Measurements from ENCODE around the gene BAHCC1.

Gene BAHCC1

DNA sequence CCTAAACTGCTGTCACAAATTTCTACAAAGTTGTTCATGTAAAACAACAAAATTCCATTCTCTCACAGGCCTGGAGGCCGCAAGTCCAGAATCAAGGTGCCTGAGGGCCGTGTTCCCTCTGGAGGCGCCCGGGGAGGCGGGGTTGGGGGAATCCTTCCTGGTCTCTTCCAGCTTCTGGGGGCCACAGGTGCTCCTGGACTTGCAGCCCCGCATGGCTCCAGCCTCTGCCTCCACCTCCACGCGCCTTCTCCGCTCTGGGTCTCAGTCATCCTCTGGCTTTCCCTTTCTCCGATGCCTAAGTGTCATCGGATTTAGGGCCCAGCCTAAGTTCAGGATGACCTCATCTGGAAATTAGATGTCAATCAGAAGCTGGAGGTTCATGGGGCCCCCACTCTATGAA, 28.6 kb upstream of the BAHCC1 start:
- DNase-seq (ENCODE audit: low read depth in 4 of 4, low spot score in 1 of 4): no peak

- DNase-seq (ENCODE audit: low read depth in 4 of 4, low spot score in 1 of 4): no peak
These were observed 28.1 kb upstream of the BAHCC1 start for GRCh38 chr17:81367171-81367570.

- no peak for DNase-seq (ENCODE audit: low read depth in 4 of 4, low spot score in 1 of 4)
These were observed 26.9 kb upstream of the BAHCC1 start for GRCh38 chr17:81368161-81369022.

DNA sequence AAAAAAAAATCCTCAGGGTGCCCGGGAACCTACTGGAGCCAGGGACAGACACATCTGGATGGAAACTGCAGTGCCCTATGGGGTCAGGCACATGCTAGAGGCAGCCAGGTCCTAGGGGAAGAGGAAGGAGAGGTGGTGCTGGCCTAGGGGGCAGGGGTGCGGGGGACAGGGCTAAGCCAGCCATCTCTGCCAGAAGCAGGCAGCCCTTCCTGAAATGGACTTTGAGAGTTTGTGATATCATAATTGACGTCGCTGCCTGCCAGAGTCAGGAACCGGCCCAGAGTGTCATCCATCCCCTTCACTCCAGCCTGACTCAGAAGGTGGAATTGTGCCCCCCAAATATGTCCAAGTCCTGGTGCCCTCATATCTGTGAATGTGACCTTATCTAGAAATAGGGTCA, 25.0 kb upstream of the BAHCC1 start:
- DNase-seq (ENCODE audit: low read depth in 4 of 4, low spot score in 1 of 4): no peak

DNA sequence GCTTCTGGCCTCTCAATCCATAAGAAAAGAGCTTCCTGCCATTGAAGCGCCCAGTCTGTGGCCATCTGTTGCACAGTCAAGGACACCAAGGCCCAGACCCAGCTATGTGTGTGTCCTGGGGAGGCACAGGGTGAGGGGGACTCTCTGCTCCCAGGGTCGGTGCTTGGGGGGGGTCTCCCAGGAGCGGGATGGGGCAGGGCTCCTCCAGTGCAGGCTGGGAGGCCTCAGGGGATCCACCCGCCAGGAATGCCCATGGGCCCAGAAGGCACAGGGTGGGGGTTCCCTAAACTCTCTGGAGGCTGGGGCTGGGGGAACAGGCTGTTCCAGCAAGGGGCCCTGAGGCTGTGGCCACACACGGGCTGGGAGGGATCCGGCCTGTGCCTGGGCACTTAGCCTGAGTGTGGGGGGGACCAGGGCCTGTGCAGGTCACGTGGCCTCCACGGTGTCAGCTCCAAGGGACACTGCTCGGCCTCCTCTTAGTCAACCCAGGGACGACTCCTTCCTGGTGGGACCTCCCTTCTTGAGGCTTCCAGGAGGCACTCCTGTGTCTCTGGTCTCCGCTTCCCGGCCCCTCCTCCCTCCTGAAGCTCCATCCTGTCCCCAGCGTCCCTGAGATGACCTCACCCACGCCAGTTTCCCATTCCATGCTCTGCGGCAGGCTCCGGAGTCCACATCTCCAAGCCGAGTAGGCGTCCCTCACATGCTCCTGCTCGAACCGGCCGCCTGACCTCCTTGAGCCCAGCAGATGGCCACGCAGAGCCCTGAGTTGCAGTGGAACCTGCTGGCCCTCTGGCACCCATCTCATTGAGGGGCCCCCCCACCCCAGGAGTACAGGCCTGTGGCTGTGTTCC, 23.1 kb upstream of the BAHCC1 start:
- DNase-seq (ENCODE audit: low read depth in 4 of 4, low spot score in 1 of 4): no peak

- DNase-seq (ENCODE audit: low read depth in 4 of 4, low spot score in 1 of 4): no peak
These were observed 21.6 kb upstream of the BAHCC1 start for GRCh38 chr17:81373536-81374160.

- DNase-seq (ENCODE audit: low read depth in 4 of 4, low spot score in 1 of 4): no peak
These were observed 20.4 kb upstream of the BAHCC1 start for GRCh38 chr17:81374890-81375289.

GRCh38 chr17:81376946-81377714, 18.1 kb upstream of the BAHCC1 start:
- DNase-seq (ENCODE audit: low read depth in 4 of 4, low spot score in 1 of 4): no peak

DNA sequence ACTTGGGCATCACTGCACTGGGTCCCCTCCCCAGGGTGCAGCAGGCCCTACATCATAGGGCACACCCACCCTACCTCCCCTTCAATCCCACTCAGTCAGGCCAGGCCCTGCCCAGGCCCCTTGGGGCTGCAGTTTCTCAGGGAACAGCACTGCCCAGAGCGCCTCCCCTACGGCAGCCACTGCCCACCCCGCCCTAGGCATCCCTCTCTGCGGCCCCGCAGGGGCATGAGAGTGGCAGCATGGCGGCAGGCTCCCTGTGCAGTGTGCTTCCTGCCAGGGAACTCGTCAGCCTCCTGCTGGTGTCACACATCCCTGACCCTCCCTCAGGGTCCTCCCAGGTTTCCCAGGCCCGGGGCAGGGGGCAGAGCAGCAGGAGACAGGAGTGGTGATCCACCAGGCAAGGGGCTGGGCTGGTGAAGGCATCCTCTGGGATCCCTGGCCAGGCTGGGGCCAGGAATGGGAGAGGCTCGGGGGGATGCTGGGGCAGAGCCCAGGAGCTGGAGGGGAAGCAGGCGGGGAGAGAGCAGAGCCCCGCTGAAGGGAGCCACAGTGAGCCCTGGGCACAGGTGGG, 16.2 kb upstream of the BAHCC1 start:
- DNase-seq (ENCODE audit: low read depth in 4 of 4, low spot score in 1 of 4): no peak

- DNase-seq (ENCODE audit: low read depth in 4 of 4, low spot score in 1 of 4): no peak
These were observed 15.7 kb upstream of the BAHCC1 start for GRCh38 chr17:81379523-81379942.

GRCh38 chr17:81380131-81380530, 15.1 kb upstream of the BAHCC1 start:
- no peak for DNase-seq (ENCODE audit: low read depth in 4 of 4, low spot score in 1 of 4)

GRCh38 chr17:81380666-81381518, 14.4 kb upstream of the BAHCC1 start:
- no peak for DNase-seq (ENCODE audit: low read depth in 4 of 4, low spot score in 1 of 4)

DNA sequence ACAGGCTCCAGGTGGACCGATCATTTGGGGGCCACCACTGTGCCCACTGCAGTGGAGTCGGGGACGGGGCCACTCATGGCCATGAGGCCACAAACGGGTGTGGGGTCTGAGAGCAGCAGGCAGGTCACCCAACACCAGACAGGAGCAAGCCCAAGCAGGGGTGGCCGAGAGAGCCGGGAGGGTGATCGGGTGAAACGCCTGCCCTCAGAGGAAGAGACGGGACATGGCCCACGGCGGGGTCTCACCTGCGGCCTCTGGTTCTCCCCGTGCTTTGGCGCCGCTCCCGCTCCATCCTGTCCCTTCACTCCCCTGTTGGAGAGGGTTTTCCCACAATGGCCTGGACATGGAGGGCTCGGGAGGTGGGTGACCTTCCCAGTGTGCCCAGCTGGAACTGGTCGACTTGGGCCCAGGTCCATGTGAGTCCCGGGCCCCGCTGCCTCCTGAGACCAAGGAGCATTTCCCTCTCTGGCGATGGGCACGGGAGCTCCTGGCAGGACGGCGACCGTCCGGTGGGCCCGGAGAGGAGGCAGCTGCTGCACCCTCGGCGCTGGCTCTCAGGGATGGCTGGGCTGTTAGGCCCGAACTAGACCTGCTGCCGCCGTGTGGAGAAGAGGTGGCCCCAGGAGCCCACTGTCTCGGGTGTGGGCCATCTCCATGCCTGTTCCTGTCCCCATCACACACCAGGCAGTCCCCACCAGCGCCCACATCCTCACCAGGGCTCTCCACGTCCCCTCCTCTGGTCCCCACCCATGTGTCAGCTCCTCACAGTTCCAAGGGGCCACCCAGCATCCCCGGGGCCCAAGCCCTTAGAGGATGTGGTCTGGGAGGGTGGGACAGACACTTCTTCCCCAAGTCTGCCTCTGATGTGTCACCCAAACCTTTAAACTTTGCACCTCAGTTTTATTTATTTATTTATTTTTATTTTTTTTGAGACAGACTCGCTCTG, 13.4 kb upstream of the BAHCC1 start:
- no peak for DNase-seq (ENCODE audit: low read depth in 4 of 4, low spot score in 1 of 4)

GRCh38 chr17:81382851-81383250, 12.4 kb upstream of the BAHCC1 start:
- no peak for DNase-seq (ENCODE audit: low read depth in 4 of 4, low spot score in 1 of 4)

- DNase-seq (ENCODE audit: low read depth in 4 of 4, low spot score in 1 of 4): no peak
These were observed 11.5 kb upstream of the BAHCC1 start for GRCh38 chr17:81383504-81384421.

GRCh38 chr17:81384929-81385319, 10.3 kb upstream of the BAHCC1 start:
- DNase-seq (ENCODE audit: low read depth in 4 of 4, low spot score in 1 of 4): no peak

GRCh38 chr17:81385320-81386111, 9.7 kb upstream of the BAHCC1 start:
- DNase-seq (ENCODE audit: low read depth in 4 of 4, low spot score in 1 of 4): no peak
